Neural crest cell (in vitro differentiated cells): Measurements from ENCODE around the gene DIDO1. TPM values are rescaled to one million over a fixed set of nuclear protein-coding genes. Genes with fewer than 3 reads are reported as not detected.

ENCODE experiments used
- DNase-seq: peaks from one replicate; pipeline ENCODE4 v3.0.0; 2021; ENCODE audit warnings: low read depth, mixed read lengths, low spot score
- H3K27ac Mint-ChIP-seq: one replicate; pipeline ENCODE4 v1.8.0; 2021; ENCODE audit warnings: mild to moderate bottlenecking, mixed read lengths; ENCODE audit not compliant: unreplicated experiment
- H3K27me3 Mint-ChIP-seq: 2 replicates; pipeline ENCODE4 v1.8.0; 2021; ENCODE audit warnings: low read depth, mild to moderate bottlenecking, mixed read lengths
- H3K36me3 Mint-ChIP-seq: 2 replicates; pipeline ENCODE4 v1.8.0; 2021; ENCODE audit warnings: low read depth, mild to moderate bottlenecking, mixed read lengths
- H3K4me1 Mint-ChIP-seq: 2 replicates; pipeline ENCODE4 v1.8.0; 2021; ENCODE audit warnings: mixed read lengths
- H3K4me3 Mint-ChIP-seq: one replicate; pipeline ENCODE4 v1.8.0; 2021; ENCODE audit warnings: mild to moderate bottlenecking, mixed read lengths
- H3K9me3 Mint-ChIP-seq: 2 replicates; pipeline ENCODE4 v1.8.0; 2021; ENCODE audit warnings: mixed read lengths
- CTCF ChIP-seq: fragments of 200-600 bp; sonication (generic); conservative IDR thresholded peaks from 2 replicates; pipeline ENCODE4 v1.5.0; 2021; ENCODE audit warnings: antibody characterized with exemption, mild to moderate bottlenecking
- total RNA-seq: library from RNA; stranded (reverse); gene quantifications from 2 replicates; pipeline ENCODE4 v1.2.1, GENCODE V29; 2021

DIDO1 gene
- total RNA-seq, 1 donor from 2014 or later: 72.0 TPM

- peak overlapping the region; percentile 38 for H3K4me3 Mint-ChIP-seq
- no peak for DNase-seq
Measured at GRCh38 chr20:62900692-62901584, 25.4 kb downstream of the DIDO1 start.

GRCh38 chr20:62900052-62900691, 26.1 kb downstream of the DIDO1 start:
- peaks cover 14% of the 10 kb centered on the region for H3K36me3 Mint-ChIP-seq
- peaks cover 14% of the 10 kb centered on the region for H3K4me1 Mint-ChIP-seq
- H3K27ac Mint-ChIP-seq: no peak overlapping the region
- H3K9me3 Mint-ChIP-seq: no peaks in the 10 kb centered on the region
- H3K27me3 Mint-ChIP-seq: no peaks in the 10 kb centered on the region
- peak; percentile 83 for TF ChIP-seq CTCF
- peak overlapping the region; percentile 38 for H3K4me3 Mint-ChIP-seq
- DNase-seq: peak; percentile 69

More at GRCh38 chr20:62900692-62901584, 25.4 kb downstream of the DIDO1 start:
- no peak for TF ChIP-seq CTCF
- H3K27me3 Mint-ChIP-seq: no peaks in the 10 kb centered on the region
- H3K27ac Mint-ChIP-seq: no peak overlapping the region
- peaks cover 18% of the 10 kb centered on the region for H3K36me3 Mint-ChIP-seq
- H3K4me1 Mint-ChIP-seq: peaks cover 14% of the 10 kb centered on the region
- no peaks in the 10 kb centered on the region for H3K9me3 Mint-ChIP-seq

GRCh38 chr20:62899633-62900051, 26.7 kb downstream of the DIDO1 start:
- no peaks in the 10 kb centered on the region for H3K27me3 Mint-ChIP-seq
- H3K4me1 Mint-ChIP-seq: peaks cover 14% of the 10 kb centered on the region
- H3K4me3 Mint-ChIP-seq: no peak overlapping the region
- no peak for TF ChIP-seq CTCF
- no peaks in the 10 kb centered on the region for H3K9me3 Mint-ChIP-seq
- no peak for DNase-seq
- no peak overlapping the region for H3K27ac Mint-ChIP-seq
- peaks cover 10% of the 10 kb centered on the region for H3K36me3 Mint-ChIP-seq

GRCh38 chr20:62898970-62899632, 27.2 kb downstream of the DIDO1 start:
- Mint-ChIP-seq H3K4me1 (peaks cover 14% of the 10 kb centered on the region), H3K27ac (peak overlapping the region; percentile 43), H3K9me3 (no peaks in the 10 kb centered on the region), H3K36me3 (peaks cover 11% of the 10 kb centered on the region), H3K27me3 (no peaks in the 10 kb centered on the region), H3K4me3 (no peak overlapping the region)
- DNase-seq: no peak
- no peak for TF ChIP-seq CTCF

GRCh38 chr20:62898093-62898964, 28.0 kb downstream of the DIDO1 start:
- no peak for DNase-seq
- H3K4me1 Mint-ChIP-seq: peaks cover 14% of the 10 kb centered on the region
- no peak for TF ChIP-seq CTCF
- no peak overlapping the region for H3K4me3 Mint-ChIP-seq
- H3K36me3 Mint-ChIP-seq: peaks cover 8% of the 10 kb centered on the region
- H3K27ac Mint-ChIP-seq: no peak overlapping the region
- no peaks in the 10 kb centered on the region for H3K27me3 Mint-ChIP-seq
- H3K9me3 Mint-ChIP-seq: no peaks in the 10 kb centered on the region
